Endothelial cell (in vitro differentiated cells): ENCODE results near the gene ABCB9. TPM values are rescaled to one million over a fixed set of nuclear protein-coding genes. Genes with fewer than 3 reads are reported as not detected.

Experiments
- DNase-seq: peaks from one replicate; pipeline ENCODE4 v3.0.0; 2021; ENCODE audit warnings: low spot score
- H3K27ac Mint-ChIP-seq: one replicate; pipeline ENCODE4 v1.8.0; 2021; ENCODE audit warnings: mixed read lengths, inconsistent platforms; ENCODE audit not compliant: unreplicated experiment
- H3K27me3 Mint-ChIP-seq: one replicate; pipeline ENCODE4 v1.8.0; 2021; ENCODE audit warnings: mild to moderate bottlenecking, moderate library complexity, mixed read lengths, inconsistent platforms; ENCODE audit not compliant: unreplicated experiment
- H3K36me3 Mint-ChIP-seq: one replicate; pipeline ENCODE4 v1.8.0; 2021; ENCODE audit warnings: mild to moderate bottlenecking, low read depth, mixed read lengths, inconsistent platforms; ENCODE audit not compliant: unreplicated experiment
- H3K4me1 Mint-ChIP-seq: one replicate; pipeline ENCODE4 v1.8.0; 2021; ENCODE audit warnings: mild to moderate bottlenecking, mixed read lengths, inconsistent platforms; ENCODE audit not compliant: unreplicated experiment
- H3K4me3 Mint-ChIP-seq: one replicate; pipeline ENCODE4 v1.8.0; 2021; ENCODE audit warnings: mild to moderate bottlenecking, mixed read lengths, inconsistent platforms; ENCODE audit not compliant: unreplicated experiment
- H3K9me3 Mint-ChIP-seq: one replicate; pipeline ENCODE4 v1.8.0; 2021; ENCODE audit warnings: mixed read lengths, inconsistent platforms; ENCODE audit not compliant: unreplicated experiment
- CTCF ChIP-seq: fragments of 200-600 bp; sonication (generic); IDR thresholded peaks from one replicate; pipeline ENCODE4 v1.5.0; 2021; ENCODE audit warnings: antibody characterized with exemption; ENCODE audit not compliant: unreplicated experiment
- total RNA-seq: library from RNA; stranded (reverse); fragmentation: NEBNext Ultra II Directional; extraction: Animal tissue kit (Norgen Biotek cat#: 25700); gene quantifications from one replicate; pipeline ENCODE4 v1.2.1, GENCODE V29; 2021; ENCODE audit not compliant: unreplicated experiment

Gene ABCB9
- total RNA-seq, 1 donor from 2014 or later, result 10.9 TPM

GRCh38 chr12:122929148-122929538 is 37.1 kb downstream of the ABCB9 start:
- Mint-ChIP-seq H3K4me1 (no peaks in the 10 kb centered on the region), H3K4me3 (no peak overlapping the region), H3K36me3 (no peaks in the 10 kb centered on the region), H3K27ac (no peak overlapping the region), H3K9me3 (no peaks in the 10 kb centered on the region), H3K27me3 (no peaks in the 10 kb centered on the region)
- TF ChIP-seq CTCF, result no peak
- no peak for DNase-seq

DNA sequence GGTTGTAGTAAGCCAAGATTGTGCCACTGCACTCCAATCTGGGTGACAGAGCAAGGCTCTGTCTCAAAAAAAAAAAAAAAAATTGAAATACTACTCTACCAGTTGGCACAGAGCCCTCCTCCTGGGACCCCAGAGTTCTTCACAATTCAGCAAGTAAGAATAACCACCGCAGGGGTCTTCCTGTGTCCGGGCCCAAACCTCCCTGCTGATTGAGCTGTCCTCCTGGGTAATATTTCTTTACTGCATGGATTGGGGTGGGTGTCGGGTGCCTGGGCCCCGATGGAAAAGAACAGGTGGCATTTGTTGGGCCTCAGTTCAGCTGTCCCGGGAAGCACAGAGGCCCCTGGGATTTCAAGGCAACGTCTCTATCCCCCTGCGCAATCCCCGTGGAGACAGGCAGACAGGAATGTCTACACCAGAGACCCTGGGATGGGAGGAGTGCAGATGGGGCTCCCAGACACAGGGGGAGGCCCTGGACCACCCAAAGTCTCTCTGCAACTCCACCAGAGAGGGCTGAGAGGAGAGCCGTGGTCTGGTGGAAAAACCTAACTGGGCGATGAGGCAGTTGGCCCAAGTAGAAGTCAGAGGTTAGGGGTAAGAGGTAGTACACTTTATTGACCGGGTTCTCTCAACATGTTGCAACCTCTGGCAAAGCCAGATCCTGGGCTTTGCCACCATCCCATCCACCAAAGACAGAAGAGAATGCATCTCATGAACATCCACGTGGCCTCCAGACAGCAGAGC is 37.7 kb downstream of the ABCB9 start:
- no peak overlapping the region for H3K4me3 Mint-ChIP-seq
- no peak for TF ChIP-seq CTCF
- no peaks in the 10 kb centered on the region for H3K4me1 Mint-ChIP-seq
- DNase-seq, result no peak
- H3K27ac Mint-ChIP-seq, result no peak overlapping the region
- H3K27me3 Mint-ChIP-seq, result no peaks in the 10 kb centered on the region
- no peaks in the 10 kb centered on the region for H3K36me3 Mint-ChIP-seq
- H3K9me3 Mint-ChIP-seq, result no peaks in the 10 kb centered on the region

DNA sequence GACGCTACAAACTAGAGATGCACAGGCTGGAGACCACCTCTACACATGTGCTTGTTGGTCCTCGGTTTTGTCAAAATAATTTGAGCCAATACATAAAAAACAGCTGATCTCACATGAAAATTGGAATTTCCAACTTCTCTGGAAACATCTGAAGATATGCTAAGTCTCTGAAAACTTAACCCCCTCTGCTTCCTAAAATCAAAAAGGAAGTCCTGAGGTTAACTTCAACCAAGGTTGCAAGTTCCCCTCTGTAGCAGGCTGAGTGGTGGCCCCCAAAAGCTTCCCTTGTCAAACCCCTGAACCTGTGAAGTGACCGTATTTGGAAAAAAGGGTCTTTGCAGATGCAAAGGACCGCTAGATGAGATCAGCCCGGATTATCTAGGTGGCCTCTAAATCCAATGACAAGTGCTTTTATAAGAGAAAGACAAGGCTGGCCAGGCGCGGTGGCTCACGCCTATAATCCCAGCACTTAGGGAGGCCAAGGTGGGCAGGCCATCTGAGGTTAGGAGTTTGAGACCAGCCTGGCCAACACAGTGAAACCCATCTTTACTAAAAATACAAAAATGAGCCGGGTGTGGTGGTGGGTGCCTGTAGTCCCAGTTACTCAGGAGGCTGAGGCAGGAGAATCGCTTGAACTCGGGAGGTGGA is 38.4 kb downstream of the ABCB9 start:
- no peak for TF ChIP-seq CTCF
- Mint-ChIP-seq H3K27me3 (no peaks in the 10 kb centered on the region), H3K4me3 (no peak overlapping the region), H3K9me3 (no peaks in the 10 kb centered on the region), H3K36me3 (no peaks in the 10 kb centered on the region), H3K27ac (no peak overlapping the region), H3K4me1 (no peaks in the 10 kb centered on the region)
- no peak for DNase-seq

DNA sequence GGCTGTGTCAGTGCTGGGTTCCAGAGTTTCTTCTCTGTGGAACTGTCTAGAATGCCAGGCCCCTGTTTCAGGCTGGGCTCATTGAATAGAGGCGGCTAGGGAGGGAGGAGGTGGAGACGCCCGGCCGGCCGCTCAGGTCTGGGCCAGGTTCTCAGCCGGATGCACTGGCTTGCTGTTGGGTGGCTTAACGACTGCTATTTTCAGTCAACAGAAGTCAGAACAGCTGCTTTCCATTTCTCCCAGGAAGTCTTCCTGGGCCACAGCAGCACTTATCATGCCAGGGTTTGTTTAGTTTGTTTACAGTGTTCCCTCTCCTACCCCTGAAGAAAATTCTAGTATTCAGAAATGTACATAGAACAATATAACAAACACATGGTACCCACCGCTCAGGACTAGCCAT is 44.3 kb downstream of the ABCB9 start:
- H3K27me3 Mint-ChIP-seq, result no peaks in the 10 kb centered on the region
- no peak for DNase-seq
- H3K4me3 Mint-ChIP-seq, result no peak overlapping the region
- TF ChIP-seq CTCF, result no peak
- H3K9me3 Mint-ChIP-seq, result no peaks in the 10 kb centered on the region
- H3K27ac Mint-ChIP-seq, result no peak overlapping the region
- H3K36me3 Mint-ChIP-seq, result no peaks in the 10 kb centered on the region
- no peaks in the 10 kb centered on the region for H3K4me1 Mint-ChIP-seq

DNA sequence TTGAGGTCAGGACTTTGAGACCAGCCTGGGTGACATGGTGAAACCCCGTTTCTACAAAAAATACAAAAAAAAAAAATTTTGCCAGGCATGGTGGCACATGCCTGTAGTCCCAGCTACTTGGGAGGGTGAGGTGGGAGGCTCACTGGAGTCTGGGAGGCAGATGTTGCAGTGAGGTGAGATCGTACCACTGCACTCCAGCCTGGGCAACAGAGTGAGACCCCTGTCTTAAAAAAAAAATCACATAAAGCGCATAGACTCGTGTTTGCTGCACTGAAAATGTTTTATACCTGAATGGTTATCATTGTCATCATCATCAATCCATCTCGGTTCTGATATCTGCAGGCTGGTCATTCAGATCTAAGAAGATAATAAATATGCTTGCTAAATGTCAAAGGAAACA is 45.6 kb downstream of the ABCB9 start:
- Mint-ChIP-seq H3K36me3 (no peaks in the 10 kb centered on the region), H3K4me1 (no peaks in the 10 kb centered on the region), H3K27ac (no peak overlapping the region), H3K9me3 (no peaks in the 10 kb centered on the region), H3K27me3 (no peaks in the 10 kb centered on the region), H3K4me3 (no peak overlapping the region)
- no peak for TF ChIP-seq CTCF
- no peak for DNase-seq
